H1 (cell line): ENCODE measurements around the gene DRC3.

ENCODE experiments used
- CHD2 ChIP-seq: IDR thresholded peaks from 2 replicates; pipeline ENCODE4 v1.6.1; 2012; ENCODE audit warnings: low read length, improper control_type of control experiment
- HDAC6 ChIP-seq: IDR thresholded peaks from one replicate; pipeline ENCODE4 v1.7.1; 2012; ENCODE audit warnings: low read depth, mild to moderate bottlenecking, inconsistent platforms, low read length, moderate library complexity
- MAFK ChIP-seq: IDR thresholded peaks from 2 replicates; pipeline ENCODE4 v1.6.1; 2012; ENCODE audit warnings: low read depth, mild to moderate bottlenecking, improper control_type of control experiment, low read length
- PHF8 ChIP-seq: fragments of 200-600 bp; sonication (generic); conservative IDR thresholded peaks from 2 replicates; pipeline ENCODE4 v1.7.1; 2012; ENCODE audit warnings: low read depth, mild to moderate bottlenecking, inconsistent platforms, low read length, moderate library complexity
- POLR2A ChIP-seq, 2 experiments: IDR thresholded peaks; 1 replicate in 1 of 2; 2 replicates in 1 of 2; pipeline ENCODE4 v1.6.1; 2011; ENCODE audit warnings: low read depth in 2 of 2, low read length in 2 of 2, mild to moderate bottlenecking in 2 of 2; ENCODE audit errors: control extremely low read depth in 1 of 2
- POLR2AphosphoS5 ChIP-seq: IDR thresholded peaks from 2 replicates; pipeline ENCODE4 v1.6.1; 2011; ENCODE audit warnings: low read depth, low read length
- RBBP5 ChIP-seq: IDR thresholded peaks from 2 replicates; pipeline ENCODE4 v1.7.1; 2012; ENCODE audit warnings: low read depth, mild to moderate bottlenecking, inconsistent platforms, low read length, moderate library complexity, borderline replicate concordance
- SIX5 ChIP-seq: IDR thresholded peaks from 2 replicates; pipeline ENCODE4 v1.6.1; 2011; ENCODE audit warnings: mild to moderate bottlenecking, low read depth, low read length
- SP1 ChIP-seq: IDR thresholded peaks from 2 replicates; pipeline ENCODE4 v1.6.1; 2011; ENCODE audit warnings: low read depth, low read length
- TF ChIP-seq, protein P1 (sequence below), 3 experiments: IDR thresholded peaks; 1 replicate in 2 of 3; 2 replicates in 1 of 3; pipeline versions ENCODE4 v1.5.1 to v1.6.1; 2011; ENCODE audit warnings: low read length in 3 of 3, mild to moderate bottlenecking in 3 of 3, inconsistent platforms in 2 of 3, low read depth in 1 of 3, moderate library complexity in 1 of 3; ENCODE audit not compliant: insufficient read depth in 1 of 3; ENCODE audit errors: control extremely low read depth in 1 of 3

DNA sequence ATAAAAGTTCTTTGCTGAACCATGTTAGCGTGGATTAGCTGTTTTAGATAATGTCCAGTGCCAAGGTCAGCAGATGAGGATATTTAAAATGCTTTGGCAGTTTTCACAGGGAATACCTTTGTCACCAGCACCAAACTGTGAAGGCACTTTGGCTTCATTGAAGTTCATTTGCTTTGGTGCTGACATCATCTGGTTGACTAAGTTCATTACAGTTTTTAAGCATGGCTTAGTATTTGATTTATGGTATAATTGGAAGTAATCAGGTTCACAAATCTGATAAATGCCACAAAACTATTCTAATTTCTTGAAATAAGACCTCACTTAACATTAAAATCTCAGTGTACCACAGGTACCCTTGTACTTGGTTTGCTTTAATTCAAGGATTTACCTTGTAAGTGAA, 70.8 kb downstream of the DRC3 start:
- TF ChIP-seq HDAC6 (no peak), SP1 (no peak), RBBP5 (no peak), SIX5 (no peak), POLR2AphosphoS5 (no peak), POLR2A (IDR thresholded peaks at IDR 0.05; ENCODE audit: control extremely low read depth in 1 of 2, low read depth in 2 of 2, low read length in 2 of 2) (no peak), PHF8 (no peak), MAFK (no peak), CHD2 (no peak)
- TF ChIP-seq, protein P1, sequence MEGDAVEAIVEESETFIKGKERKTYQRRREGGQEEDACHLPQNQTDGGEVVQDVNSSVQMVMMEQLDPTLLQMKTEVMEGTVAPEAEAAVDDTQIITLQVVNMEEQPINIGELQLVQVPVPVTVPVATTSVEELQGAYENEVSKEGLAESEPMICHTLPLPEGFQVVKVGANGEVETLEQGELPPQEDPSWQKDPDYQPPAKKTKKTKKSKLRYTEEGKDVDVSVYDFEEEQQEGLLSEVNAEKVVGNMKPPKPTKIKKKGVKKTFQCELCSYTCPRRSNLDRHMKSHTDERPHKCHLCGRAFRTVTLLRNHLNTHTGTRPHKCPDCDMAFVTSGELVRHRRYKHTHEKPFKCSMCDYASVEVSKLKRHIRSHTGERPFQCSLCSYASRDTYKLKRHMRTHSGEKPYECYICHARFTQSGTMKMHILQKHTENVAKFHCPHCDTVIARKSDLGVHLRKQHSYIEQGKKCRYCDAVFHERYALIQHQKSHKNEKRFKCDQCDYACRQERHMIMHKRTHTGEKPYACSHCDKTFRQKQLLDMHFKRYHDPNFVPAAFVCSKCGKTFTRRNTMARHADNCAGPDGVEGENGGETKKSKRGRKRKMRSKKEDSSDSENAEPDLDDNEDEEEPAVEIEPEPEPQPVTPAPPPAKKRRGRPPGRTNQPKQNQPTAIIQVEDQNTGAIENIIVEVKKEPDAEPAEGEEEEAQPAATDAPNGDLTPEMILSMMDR (IDR thresholded peaks at IDR 0.05; ENCODE audit: control extremely low read depth in 1 of 3, insufficient read depth in 1 of 3, low read depth in 1 of 3, low read length in 3 of 3): peak in 1 of 3 experiments; percentile 18; a peak in 1 of 4 replicates
